ENCODE results near the gene CLMN. TPM values are rescaled to one million over a fixed set of nuclear protein-coding genes. Genes with fewer than 3 reads are reported as not detected.

The CLMN gene
- total RNA-seq, 1 experiment from 2014 or later = 8.6 TPM

- H3K27ac ChIP-seq (ENCODE audit: low read depth, low read length, poor library complexity, severe bottlenecking) = no peak overlapping the region
- H3K4me1 ChIP-seq (ENCODE audit: insufficient read depth, low read length, poor library complexity, severe bottlenecking) = no peaks in the 10 kb centered on the region
- no peaks in the 10 kb centered on the region for H3K36me3 ChIP-seq (ENCODE audit: insufficient read depth, low read length, poor library complexity, severe bottlenecking)
- POLR2A ChIA-PET (ENCODE audit: low non-redundant PET) = no interaction called here
- TF ChIP-seq CTCF (conservative IDR thresholded peaks at IDR 0.05; ENCODE audit: low read depth, low read length) (no peak), EZH2 (IDR thresholded peaks at IDR 0.05; ENCODE audit: borderline replicate concordance, low read depth, low read length, poor library complexity, severe bottlenecking) (no peak)
- H3K9me3 ChIP-seq (ENCODE audit: low read depth, low read length, poor library complexity, severe bottlenecking) = no peaks in the 10 kb centered on the region
- CTCF ChIA-PET = no interaction called here
- no peaks in the 10 kb centered on the region for H3K27me3 ChIP-seq (replicated peaks; ENCODE audit: insufficient read depth, low read depth, low read length, poor library complexity)
- DNase-seq (ENCODE audit: low spot score) = no peak
- BruUV-seq (replicated peaks) = no TSS peak
- intact Hi-C loops (cut with micrococcal nuclease; ENCODE audit: unreplicated experiment) = no loop called here
- H3K4me3 ChIP-seq (ENCODE audit: low read depth, low read length, poor library complexity, severe bottlenecking) = no peak overlapping the region
Measured at GRCh38 chr14:95327558-95328374, 8.1 kb upstream of the CLMN start.

- Histone ChIP-seq H3K36me3 (ENCODE audit: insufficient read depth, low read length, poor library complexity, severe bottlenecking) (no peaks in the 10 kb centered on the region), H3K4me3 (ENCODE audit: low read depth, low read length, poor library complexity, severe bottlenecking) (no peak overlapping the region), H3K4me1 (ENCODE audit: insufficient read depth, low read length, poor library complexity, severe bottlenecking) (no peaks in the 10 kb centered on the region), H3K27ac (ENCODE audit: low read depth, low read length, poor library complexity, severe bottlenecking) (no peak overlapping the region), H3K27me3 (replicated peaks; ENCODE audit: insufficient read depth, low read depth, low read length, poor library complexity) (no peaks in the 10 kb centered on the region), H3K9me3 (ENCODE audit: low read depth, low read length, poor library complexity, severe bottlenecking) (no peaks in the 10 kb centered on the region)
- CTCF ChIA-PET = no interaction called here
- POLR2A ChIA-PET (ENCODE audit: low non-redundant PET) = interaction anchor here (0.6 kb wide), 1 partner anchor 174 kb away, joined by 3 read pairs; no protein-coding TSS in a partner anchor
- DNase-seq (ENCODE audit: low spot score) = no peak
- TF ChIP-seq EZH2 (IDR thresholded peaks at IDR 0.05; ENCODE audit: borderline replicate concordance, low read depth, low read length, poor library complexity, severe bottlenecking) = no peak
- no peak for TF ChIP-seq CTCF (conservative IDR thresholded peaks at IDR 0.05; ENCODE audit: low read depth, low read length)
- intact Hi-C loops (cut with micrococcal nuclease; ENCODE audit: unreplicated experiment) = no loop called here
- no TSS peak for BruUV-seq (replicated peaks)
Measured at GRCh38 chr14:95326987-95327386, 7.3 kb upstream of the CLMN start.

- TF ChIP-seq EZH2 (IDR thresholded peaks at IDR 0.05; ENCODE audit: borderline replicate concordance, low read depth, low read length, poor library complexity, severe bottlenecking) (no peak), CTCF (conservative IDR thresholded peaks at IDR 0.05; ENCODE audit: low read depth, low read length) (no peak)
- no peak overlapping the region for H3K4me3 ChIP-seq (ENCODE audit: low read depth, low read length, poor library complexity, severe bottlenecking)
- no peaks in the 10 kb centered on the region for H3K27me3 ChIP-seq (replicated peaks; ENCODE audit: insufficient read depth, low read depth, low read length, poor library complexity)
- no peaks in the 10 kb centered on the region for H3K36me3 ChIP-seq (ENCODE audit: insufficient read depth, low read length, poor library complexity, severe bottlenecking)
- no peak for DNase-seq (ENCODE audit: low spot score)
- H3K4me1 ChIP-seq (ENCODE audit: insufficient read depth, low read length, poor library complexity, severe bottlenecking) = peaks cover 8% of the 10 kb centered on the region
- no TSS peak for BruUV-seq (replicated peaks)
- ChIA-PET POLR2A (ENCODE audit: low non-redundant PET) (interaction anchor here (0.7 kb wide), 1 partner anchor 540 kb away, joined by 6 read pairs; no protein-coding TSS in a partner anchor), CTCF (no interaction called here)
- intact Hi-C loops (cut with micrococcal nuclease; ENCODE audit: unreplicated experiment) = no loop called here
- no peaks in the 10 kb centered on the region for H3K9me3 ChIP-seq (ENCODE audit: low read depth, low read length, poor library complexity, severe bottlenecking)
- no peak overlapping the region for H3K27ac ChIP-seq (ENCODE audit: low read depth, low read length, poor library complexity, severe bottlenecking)
Measured at GRCh38 chr14:95323917-95324316, 4.2 kb upstream of the CLMN start.
